ENCODE data around the gene CSNK1E. TPM values are rescaled to one million over a fixed set of nuclear protein-coding genes. Genes with fewer than 3 reads are reported as not detected.

The CSNK1E gene
- total RNA-seq, 1 experiment from 2014 or later = 178 TPM

GRCh38 chr22:38259370-38259769 lies 57.9 kb downstream of the CSNK1E start:
- CTCF ChIA-PET = interaction anchor here (0.5 to 0.7 kb wide), 2 partner anchors 20 to 169 kb away, joined by 3 to 6 read pairs; no protein-coding TSS in a partner anchor
- Mint-ChIP-seq H3K9me3 (ENCODE audit: low read depth, unreplicated experiment) (no peaks in the 10 kb centered on the region), H3K36me3 (ENCODE audit: insufficient read depth, unreplicated experiment) (peaks cover 37% of the 10 kb centered on the region), H3K27ac (ENCODE audit: unreplicated experiment) (no peak overlapping the region), H3K4me1 (ENCODE audit: low read depth, unreplicated experiment) (peaks cover 33% of the 10 kb centered on the region), H3K27me3 (ENCODE audit: unreplicated experiment) (no peaks in the 10 kb centered on the region), H3K4me3 (ENCODE audit: low read depth, unreplicated experiment) (no peak overlapping the region)
- TF ChIP-seq, protein P1, sequence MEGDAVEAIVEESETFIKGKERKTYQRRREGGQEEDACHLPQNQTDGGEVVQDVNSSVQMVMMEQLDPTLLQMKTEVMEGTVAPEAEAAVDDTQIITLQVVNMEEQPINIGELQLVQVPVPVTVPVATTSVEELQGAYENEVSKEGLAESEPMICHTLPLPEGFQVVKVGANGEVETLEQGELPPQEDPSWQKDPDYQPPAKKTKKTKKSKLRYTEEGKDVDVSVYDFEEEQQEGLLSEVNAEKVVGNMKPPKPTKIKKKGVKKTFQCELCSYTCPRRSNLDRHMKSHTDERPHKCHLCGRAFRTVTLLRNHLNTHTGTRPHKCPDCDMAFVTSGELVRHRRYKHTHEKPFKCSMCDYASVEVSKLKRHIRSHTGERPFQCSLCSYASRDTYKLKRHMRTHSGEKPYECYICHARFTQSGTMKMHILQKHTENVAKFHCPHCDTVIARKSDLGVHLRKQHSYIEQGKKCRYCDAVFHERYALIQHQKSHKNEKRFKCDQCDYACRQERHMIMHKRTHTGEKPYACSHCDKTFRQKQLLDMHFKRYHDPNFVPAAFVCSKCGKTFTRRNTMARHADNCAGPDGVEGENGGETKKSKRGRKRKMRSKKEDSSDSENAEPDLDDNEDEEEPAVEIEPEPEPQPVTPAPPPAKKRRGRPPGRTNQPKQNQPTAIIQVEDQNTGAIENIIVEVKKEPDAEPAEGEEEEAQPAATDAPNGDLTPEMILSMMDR (IDR thresholded peaks at IDR 0.05; ENCODE audit: unreplicated experiment) = no peak
- no peak for DNase-seq
- intact Hi-C loops (cut with micrococcal nuclease; ENCODE audit: unreplicated experiment) = no loop called here
- no TSS peak for BruUV-seq (replicated peaks)

GRCh38 chr22:38258895-38259294 lies 58.3 kb downstream of the CSNK1E start:
- intact Hi-C loops (cut with micrococcal nuclease; ENCODE audit: unreplicated experiment) = no loop called here
- no peak for DNase-seq
- Mint-ChIP-seq H3K36me3 (ENCODE audit: insufficient read depth, unreplicated experiment) (peaks cover 32% of the 10 kb centered on the region), H3K9me3 (ENCODE audit: low read depth, unreplicated experiment) (no peaks in the 10 kb centered on the region), H3K4me1 (ENCODE audit: low read depth, unreplicated experiment) (peaks cover 33% of the 10 kb centered on the region), H3K27me3 (ENCODE audit: unreplicated experiment) (no peaks in the 10 kb centered on the region), H3K4me3 (ENCODE audit: low read depth, unreplicated experiment) (no peak overlapping the region), H3K27ac (ENCODE audit: unreplicated experiment) (no peak overlapping the region)
- CTCF ChIA-PET = interaction anchor here (0.7 kb wide), 1 partner anchor 19 kb away, joined by 3 read pairs; no protein-coding TSS in a partner anchor
- no TSS peak for BruUV-seq (replicated peaks)
- TF ChIP-seq, protein P1 (IDR thresholded peaks at IDR 0.05; ENCODE audit: unreplicated experiment) = no peak

DNA sequence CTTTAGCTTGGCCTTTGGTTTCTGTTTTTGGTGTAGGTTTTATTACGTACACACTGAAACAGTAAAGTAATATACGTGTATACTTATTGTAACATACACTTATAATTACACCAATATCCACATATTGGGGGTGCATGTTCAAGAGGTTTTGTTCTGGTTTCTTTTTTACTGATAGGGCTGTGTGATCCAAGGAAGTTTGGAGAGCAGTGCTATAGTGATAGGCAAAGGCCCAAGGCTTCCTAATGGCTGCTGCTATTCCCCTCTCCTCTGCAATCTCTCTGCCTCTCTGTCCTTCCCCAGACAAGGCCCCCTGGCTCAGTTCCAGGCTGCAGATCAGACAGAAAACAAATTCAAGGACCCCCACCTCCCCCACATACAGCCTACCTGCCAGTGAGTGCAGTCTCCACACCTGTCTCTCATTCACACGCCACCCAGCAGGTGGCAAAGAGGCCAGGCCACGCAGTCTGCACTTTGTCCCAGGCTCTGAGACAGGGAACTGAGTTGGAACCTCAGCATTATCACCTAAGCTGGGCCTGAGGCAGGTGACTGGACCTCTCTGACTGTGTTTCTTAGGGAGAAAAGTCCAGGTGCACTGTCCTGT lies 59.5 kb downstream of the CSNK1E start:
- H3K4me1 Mint-ChIP-seq (ENCODE audit: low read depth, unreplicated experiment) = peaks cover 33% of the 10 kb centered on the region
- TF ChIP-seq, protein P1 (IDR thresholded peaks at IDR 0.05; ENCODE audit: unreplicated experiment) = no peak
- no peak overlapping the region for H3K27ac Mint-ChIP-seq (ENCODE audit: unreplicated experiment)
- no peaks in the 10 kb centered on the region for H3K27me3 Mint-ChIP-seq (ENCODE audit: unreplicated experiment)
- CTCF ChIA-PET = interaction anchor here (0.8 kb wide), 1 partner anchor 11 kb away, joined by 3 read pairs; no protein-coding TSS in a partner anchor
- BruUV-seq (replicated peaks) = no TSS peak
- no peaks in the 10 kb centered on the region for H3K9me3 Mint-ChIP-seq (ENCODE audit: low read depth, unreplicated experiment)
- intact Hi-C loops (cut with micrococcal nuclease; ENCODE audit: unreplicated experiment) = no loop called here
- peaks cover 22% of the 10 kb centered on the region for H3K36me3 Mint-ChIP-seq (ENCODE audit: insufficient read depth, unreplicated experiment)
- no peak for DNase-seq
- H3K4me3 Mint-ChIP-seq (ENCODE audit: low read depth, unreplicated experiment) = no peak overlapping the region

DNA sequence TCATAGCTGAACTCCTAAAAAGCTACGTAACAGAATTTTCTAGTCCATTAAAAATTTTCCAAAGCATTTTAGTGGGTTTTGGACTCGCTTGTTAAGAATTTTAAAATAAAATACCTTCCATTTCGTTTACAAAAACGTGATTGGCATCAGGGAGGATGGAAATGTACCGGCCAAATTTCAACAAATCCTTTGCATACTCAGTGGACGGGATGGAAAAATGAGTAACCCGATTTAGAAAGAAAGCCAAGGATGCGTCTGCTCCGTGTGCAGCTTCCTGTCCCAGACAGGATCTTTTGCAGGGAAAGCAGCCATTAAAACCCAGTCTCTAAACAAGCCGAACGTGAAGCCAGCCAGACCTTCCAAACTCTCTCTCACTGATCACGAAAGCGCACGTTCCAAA lies 60.1 kb downstream of the CSNK1E start:
- no peak overlapping the region for H3K27ac Mint-ChIP-seq (ENCODE audit: unreplicated experiment)
- intact Hi-C loops (cut with micrococcal nuclease; ENCODE audit: unreplicated experiment) = no loop called here
- BruUV-seq (replicated peaks) = no TSS peak
- CTCF ChIA-PET = interaction anchor here (0.6 to 0.7 kb wide), 2 partner anchors 38 to 167 kb away, joined by 4 to 8 read pairs; no protein-coding TSS in a partner anchor
- H3K9me3 Mint-ChIP-seq (ENCODE audit: low read depth, unreplicated experiment) = no peaks in the 10 kb centered on the region
- no peaks in the 10 kb centered on the region for H3K27me3 Mint-ChIP-seq (ENCODE audit: unreplicated experiment)
- peaks cover 29% of the 10 kb centered on the region for H3K4me1 Mint-ChIP-seq (ENCODE audit: low read depth, unreplicated experiment)
- no peak for DNase-seq
- peaks cover 19% of the 10 kb centered on the region for H3K36me3 Mint-ChIP-seq (ENCODE audit: insufficient read depth, unreplicated experiment)
- no peak overlapping the region for H3K4me3 Mint-ChIP-seq (ENCODE audit: low read depth, unreplicated experiment)
- TF ChIP-seq, protein P1 (IDR thresholded peaks at IDR 0.05; ENCODE audit: unreplicated experiment) = no peak
